GM21786 (cell line): ENCODE data around the gene SIK2.

Experiments used
- ATAC-seq: cut with Tn5 transposase; IDR thresholded peaks from one replicate; pipeline ENCODE4 v1.9.1; 2021; ENCODE audit not compliant: unreplicated experiment

The SIK2 gene

GRCh38 chr11:111727431-111727830 lies 125.2 kb downstream of the SIK2 start:
- no peak for ATAC-seq

DNA sequence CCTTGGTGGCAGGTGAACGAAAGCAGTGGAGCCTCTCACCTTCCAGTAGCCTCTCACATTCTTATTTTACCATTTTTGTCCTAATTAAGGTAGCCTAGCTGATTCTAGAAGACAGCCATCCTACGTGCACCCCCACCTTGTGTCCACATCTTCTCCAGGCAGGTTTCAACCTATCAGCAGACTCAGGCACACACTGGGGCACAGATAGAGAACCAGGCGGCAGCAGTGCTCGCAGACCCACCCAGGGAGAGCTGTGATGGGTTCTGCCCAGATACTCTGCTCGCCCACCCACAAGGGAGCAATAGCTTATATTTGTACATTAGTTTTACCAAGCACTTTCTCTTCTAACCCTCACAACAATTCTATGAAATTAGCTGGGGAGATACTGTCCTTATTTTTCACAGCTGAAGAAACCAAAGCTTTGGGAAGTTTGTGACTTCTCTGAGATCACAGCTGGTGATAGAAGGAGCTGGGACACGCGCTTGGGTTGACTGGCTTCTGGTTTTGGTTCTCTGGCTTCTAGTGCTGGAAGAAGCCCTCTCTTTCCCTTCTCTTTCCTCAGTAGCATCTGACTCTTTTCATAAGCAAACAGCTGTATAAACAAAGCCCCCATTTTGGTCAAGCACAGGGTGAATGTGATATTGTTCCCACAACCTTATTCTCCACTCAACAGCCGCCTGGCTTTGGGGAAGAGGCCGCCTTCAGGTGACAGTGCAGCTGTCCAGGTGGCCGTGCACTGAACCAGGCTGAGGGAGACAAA lies 127.0 kb downstream of the SIK2 start:
- ATAC-seq = no peak

DNA sequence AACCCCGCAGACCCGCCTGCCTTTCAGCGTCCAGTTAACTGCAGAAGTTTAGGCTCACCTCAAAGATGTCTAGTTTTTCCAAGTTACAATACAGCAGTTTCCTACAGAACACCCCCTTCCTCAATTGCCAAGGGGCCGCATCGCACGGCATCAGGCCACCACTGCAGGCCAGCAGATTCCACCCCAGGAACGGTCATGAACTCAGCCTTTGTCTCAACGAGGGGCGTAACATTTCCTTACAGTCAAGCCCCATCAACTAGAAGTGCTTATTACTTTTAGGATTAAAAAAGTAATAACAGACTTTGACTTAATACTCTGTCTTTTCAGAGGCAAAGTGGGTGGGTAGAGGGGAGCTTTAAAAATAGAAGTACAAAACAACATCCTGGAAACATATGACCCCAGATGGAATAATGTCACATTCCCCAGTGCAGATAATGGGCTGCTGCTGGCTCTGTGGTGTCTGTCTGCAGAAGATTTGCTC lies 127.6 kb downstream of the SIK2 start:
- no peak for ATAC-seq

GRCh38 chr11:111730871-111731591 lies 128.8 kb downstream of the SIK2 start:
- no peak for ATAC-seq

GRCh38 chr11:111731821-111732220 lies 129.6 kb downstream of the SIK2 start:
- no peak for ATAC-seq

DNA sequence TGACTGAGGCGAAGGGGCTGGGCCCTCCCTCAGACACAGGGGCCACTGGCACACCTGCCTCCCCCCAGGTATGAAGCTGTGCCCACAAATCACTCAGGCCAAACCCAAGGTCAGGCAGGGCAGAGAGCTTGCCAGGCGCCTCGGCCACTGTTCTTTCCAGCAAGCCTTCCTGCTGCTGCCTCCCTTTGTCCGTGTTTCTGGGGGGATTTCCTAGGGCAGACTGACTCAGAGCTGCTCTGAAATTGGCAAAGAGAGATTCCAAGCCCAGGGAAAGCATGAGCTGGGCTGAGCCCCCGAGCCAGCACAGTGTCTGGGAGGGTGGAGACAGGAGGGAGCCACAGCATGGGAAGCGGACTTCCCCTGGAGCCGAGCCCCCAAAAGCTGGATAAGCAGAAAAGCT lies 130.8 kb downstream of the SIK2 start:
- ATAC-seq = no peak

DNA sequence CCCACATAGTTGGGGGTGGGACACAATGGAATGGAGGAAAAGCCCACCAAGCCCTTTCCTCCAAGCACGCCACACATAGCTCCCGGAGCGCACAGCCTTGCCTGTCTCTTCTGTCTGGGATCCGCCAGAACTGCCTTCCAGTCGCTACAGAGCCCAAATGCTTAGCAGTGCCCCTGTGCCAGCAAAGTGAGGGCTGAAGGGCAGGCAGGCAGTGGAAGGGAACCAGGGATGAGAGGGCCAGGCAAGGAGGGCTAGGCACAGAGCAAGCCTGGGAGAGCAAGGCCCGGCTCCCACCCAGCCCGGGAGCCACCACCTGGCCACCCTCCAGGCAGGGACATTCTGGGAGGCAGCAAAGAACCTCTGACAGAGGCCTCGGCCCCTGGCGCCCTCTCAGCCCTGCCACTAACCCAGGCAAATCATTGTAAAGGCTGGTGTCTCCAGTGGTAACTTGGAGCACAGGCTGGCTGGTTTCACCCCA lies 131.4 kb downstream of the SIK2 start:
- ATAC-seq = no peak

DNA sequence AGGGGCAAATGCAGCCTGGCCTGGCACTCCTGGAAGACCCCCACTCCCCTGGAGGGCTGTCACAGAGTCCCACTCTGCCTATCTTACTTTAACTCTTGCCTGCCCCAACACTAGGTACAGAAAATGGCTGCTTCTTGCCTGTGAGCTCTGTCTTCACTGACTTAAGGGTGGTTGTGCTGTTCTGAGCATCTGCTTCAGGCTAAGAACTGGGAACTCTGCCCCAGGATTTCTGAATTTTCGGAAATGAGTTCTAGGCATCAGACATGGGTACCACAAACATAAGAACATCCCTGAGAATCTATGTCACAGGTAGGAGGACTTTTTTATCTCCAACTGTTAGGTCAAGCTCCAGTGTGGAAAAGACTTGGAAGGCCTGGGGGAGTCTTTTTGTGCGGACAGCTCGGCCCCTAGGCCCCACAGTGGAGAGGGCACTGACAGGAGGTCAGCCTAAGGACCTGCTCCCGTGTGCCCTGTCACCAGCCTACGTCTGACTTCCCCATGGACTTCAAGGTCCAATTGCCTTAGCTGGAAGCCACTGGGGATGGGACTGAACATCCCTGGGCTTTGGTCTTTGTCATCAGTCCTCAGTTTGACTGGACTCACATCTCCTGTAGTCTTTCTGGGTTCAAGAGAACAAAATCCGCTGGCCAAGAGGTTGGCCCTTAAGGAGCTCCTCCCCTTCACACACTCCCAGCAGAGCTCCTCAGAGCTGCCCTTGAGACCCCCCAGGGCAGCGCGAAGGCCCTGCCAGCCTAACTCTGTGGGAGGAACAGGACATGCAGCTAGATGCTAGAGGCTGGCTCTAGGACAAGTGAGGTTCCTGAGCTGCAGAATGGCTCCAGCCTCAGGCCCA lies 132.1 kb downstream of the SIK2 start:
- no peak for ATAC-seq

- ATAC-seq = no peak
These were observed 132.7 kb downstream of the SIK2 start for GRCh38 chr11:111734954-111735261.

- ATAC-seq = no peak
These were observed 133.2 kb downstream of the SIK2 start for GRCh38 chr11:111735262-111736116.

DNA sequence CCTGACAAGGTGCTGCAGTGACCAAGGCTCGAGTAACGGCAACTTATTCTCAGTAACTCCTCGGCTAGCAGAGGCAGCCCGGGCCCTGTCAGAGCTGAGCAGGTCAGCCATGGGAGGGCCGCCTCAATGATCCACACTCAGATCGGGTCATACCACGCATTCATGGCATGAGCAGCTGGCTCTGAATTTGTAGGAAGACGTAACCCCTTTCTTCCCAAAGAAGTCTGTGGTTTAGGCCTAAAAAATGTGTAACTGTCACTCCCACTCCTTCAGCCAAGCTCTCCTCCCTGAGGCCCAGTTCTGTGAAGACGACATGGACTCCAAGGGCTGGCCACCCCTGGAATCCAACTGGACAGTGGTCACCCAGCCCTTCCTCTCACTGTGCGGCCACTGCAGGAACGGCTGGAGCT lies 133.9 kb downstream of the SIK2 start:
- no peak for ATAC-seq

DNA sequence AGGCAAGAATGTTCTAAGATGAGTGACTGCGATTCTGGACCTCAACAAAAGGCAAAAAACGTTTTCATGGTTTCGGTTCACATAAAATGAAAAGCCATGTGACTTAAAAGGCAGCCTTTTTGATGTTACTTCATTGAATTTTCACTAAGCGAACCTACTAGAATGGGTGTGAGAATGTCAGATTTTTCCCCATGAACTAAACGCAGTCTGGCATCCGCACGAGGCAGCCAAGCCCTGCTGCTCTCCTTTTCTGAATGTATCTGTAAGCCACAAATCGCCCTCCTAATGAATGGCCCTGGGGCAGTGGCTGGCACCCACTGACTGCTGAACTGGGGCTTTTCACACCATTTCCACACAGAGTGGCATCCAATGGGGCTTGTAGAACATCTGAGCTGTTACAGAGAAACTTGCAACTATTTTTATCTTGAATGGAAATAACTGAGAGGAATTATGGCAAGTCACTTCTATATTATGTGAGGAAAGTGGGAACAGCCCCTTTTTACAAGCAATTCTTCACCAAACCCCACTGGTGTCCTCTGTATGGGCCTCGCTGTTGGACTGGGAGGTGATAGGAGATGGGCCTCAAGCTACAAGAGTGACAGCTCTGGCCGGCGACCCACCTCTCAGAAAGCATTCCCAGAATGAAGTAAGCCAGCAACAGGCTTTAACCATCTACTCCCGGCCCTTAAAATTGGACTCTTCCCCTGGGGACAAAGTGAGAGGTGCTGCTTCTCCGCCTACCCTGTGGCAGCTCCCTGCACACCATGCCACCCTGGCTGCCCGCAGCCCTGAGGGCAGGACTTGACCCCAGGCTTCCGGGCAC lies 134.6 kb downstream of the SIK2 start:
- ATAC-seq = no peak

- ATAC-seq = no peak
These were observed 135.4 kb downstream of the SIK2 start for GRCh38 chr11:111737444-111738210.

GRCh38 chr11:111739299-111739698 lies 137.1 kb downstream of the SIK2 start:
- no peak for ATAC-seq

DNA sequence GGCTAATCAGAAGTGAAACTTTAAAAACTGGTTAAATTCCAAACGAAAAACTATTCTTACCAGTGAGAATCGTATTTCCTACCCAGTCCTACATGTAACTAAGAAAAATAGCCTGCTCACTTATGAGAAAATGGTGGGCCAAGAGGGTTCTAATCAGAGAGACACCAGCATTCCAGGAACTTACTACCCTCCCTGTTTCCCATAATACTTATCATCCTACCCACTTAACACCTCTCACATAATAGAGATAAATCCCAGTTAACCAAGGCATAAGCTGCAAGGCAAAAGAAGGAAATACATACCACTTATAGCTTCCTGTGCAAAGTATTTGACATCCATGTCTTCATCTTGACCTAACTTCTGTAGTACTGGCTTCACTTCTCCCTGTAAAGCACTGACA lies 139.5 kb downstream of the SIK2 start:
- no peak for ATAC-seq

GRCh38 chr11:111743700-111744099 lies 141.5 kb downstream of the SIK2 start:
- ATAC-seq = no peak

- no peak for ATAC-seq
These were observed 143.7 kb downstream of the SIK2 start for GRCh38 chr11:111745719-111746504.
